B cell (primary cell): Measurements from ENCODE around the gene ARL4A.

ENCODE experiments used
- CTCF ChIP-seq: fragments of 200-600 bp; IDR thresholded peaks from one replicate; pipeline ENCODE4 v1.8.0; 2022; ENCODE audit warnings: antibody characterized with exemption, mild to moderate bottlenecking
- EZH2 ChIP-seq: IDR thresholded peaks from 2 replicates; pipeline ENCODE4 v1.6.1; 2012; ENCODE audit warnings: borderline replicate concordance, low read depth, mild to moderate bottlenecking, moderate library complexity, low read length; ENCODE audit not compliant: insufficient read depth, poor library complexity, severe bottlenecking

DNA sequence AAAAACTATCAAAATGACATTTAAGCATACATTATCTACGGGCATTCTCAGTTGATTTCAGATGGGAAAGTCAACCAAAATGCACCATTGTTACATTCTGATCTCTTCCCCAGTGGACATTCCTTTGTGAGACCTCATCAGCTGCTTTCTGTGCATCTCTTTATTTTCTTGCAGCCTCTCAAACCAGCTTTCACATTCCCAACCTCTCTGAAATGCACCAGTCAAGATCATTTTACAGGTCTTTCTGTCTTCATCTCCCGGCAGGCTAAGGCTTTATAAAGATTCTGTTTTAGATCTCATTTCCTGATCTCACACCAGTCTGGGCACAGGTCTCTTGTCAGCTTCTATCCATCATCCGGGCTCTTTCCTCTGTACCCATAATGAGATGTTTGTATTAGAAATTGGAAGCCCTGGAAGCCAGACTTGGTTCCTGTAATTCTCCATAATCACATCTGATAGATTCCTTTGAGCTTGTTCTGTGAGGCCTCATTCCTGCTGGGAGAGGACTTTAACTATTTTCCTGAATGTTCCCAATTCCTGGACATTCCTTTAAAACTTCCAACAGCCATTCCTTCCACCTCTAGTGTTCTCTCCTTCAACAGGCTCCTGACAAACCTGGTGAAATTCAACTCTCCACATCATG, 44.3 kb upstream of the ARL4A start:
- no peak for TF ChIP-seq CTCF
- no peak for TF ChIP-seq EZH2
